ENCODE results near the gene KRTAP4-5. TPM values are rescaled to one million over a fixed set of nuclear protein-coding genes. Genes with fewer than 3 reads are reported as not detected.

The KRTAP4-5 gene
- total and polyA plus RNA-seq, 2 experiments from 2014 or later = not detected

- Histone ChIP-seq H3K27me3 (ENCODE audit: insufficient read depth) (no peaks in the 10 kb centered on the region), H2AFZ (no peak overlapping the region), H3K79me2 (replicated peaks; ENCODE audit: insufficient read depth) (no peaks in the 10 kb centered on the region), H4K20me1 (replicated peaks; ENCODE audit: insufficient read depth) (no peaks in the 10 kb centered on the region), H3K27ac (ENCODE audit: low read depth) (no peak overlapping the region), H3K4me1 (ENCODE audit: insufficient read depth) (0 out of 2 replicates have a peak, but pooled peaks cover 3% of the 10 kb centered on the region), H3K36me3 (ENCODE audit: insufficient read depth) (no peaks in the 10 kb centered on the region; the same call in 1 of the 2 replicates), H3F3A (replicated peaks; ENCODE audit: low read depth) (no peaks in the 10 kb centered on the region), H3K4me2 (no peak overlapping the region), H3K4me3 (no peak overlapping the region), H3K9me2 (ENCODE audit: insufficient read depth) (no peaks in the 10 kb centered on the region)
- no peak for TF ChIP-seq REST (IDR thresholded peaks at IDR 0.05; ENCODE audit: unreplicated experiment)
- TF ChIP-seq ZNF462 (CRISPR knock-in tag; IDR thresholded peaks at IDR 0.05) = no peak
- no peak for TF ChIP-seq EZH2 (IDR thresholded peaks at IDR 0.05; ENCODE audit: low read depth, unreplicated experiment)
- no peak for TF ChIP-seq ZNF114 (CRISPR knock-in tag; IDR thresholded peaks at IDR 0.05)
- TF ChIP-seq CREB1 (CRISPR knock-in tag; IDR thresholded peaks at IDR 0.05; ENCODE audit: low read depth) = no peak
- no peak for TF ChIP-seq EZH2phosphoT487 (IDR thresholded peaks at IDR 0.05; ENCODE audit: unreplicated experiment)
- no peak for TF ChIP-seq STAT1 (IDR thresholded peaks at IDR 0.05; ENCODE audit: unreplicated experiment)
- TF ChIP-seq, protein P1, sequence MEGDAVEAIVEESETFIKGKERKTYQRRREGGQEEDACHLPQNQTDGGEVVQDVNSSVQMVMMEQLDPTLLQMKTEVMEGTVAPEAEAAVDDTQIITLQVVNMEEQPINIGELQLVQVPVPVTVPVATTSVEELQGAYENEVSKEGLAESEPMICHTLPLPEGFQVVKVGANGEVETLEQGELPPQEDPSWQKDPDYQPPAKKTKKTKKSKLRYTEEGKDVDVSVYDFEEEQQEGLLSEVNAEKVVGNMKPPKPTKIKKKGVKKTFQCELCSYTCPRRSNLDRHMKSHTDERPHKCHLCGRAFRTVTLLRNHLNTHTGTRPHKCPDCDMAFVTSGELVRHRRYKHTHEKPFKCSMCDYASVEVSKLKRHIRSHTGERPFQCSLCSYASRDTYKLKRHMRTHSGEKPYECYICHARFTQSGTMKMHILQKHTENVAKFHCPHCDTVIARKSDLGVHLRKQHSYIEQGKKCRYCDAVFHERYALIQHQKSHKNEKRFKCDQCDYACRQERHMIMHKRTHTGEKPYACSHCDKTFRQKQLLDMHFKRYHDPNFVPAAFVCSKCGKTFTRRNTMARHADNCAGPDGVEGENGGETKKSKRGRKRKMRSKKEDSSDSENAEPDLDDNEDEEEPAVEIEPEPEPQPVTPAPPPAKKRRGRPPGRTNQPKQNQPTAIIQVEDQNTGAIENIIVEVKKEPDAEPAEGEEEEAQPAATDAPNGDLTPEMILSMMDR (conservative IDR thresholded peaks at IDR 0.05; ENCODE audit: low read depth in 2 of 2) = no peak
- TF ChIP-seq, protein P2, sequence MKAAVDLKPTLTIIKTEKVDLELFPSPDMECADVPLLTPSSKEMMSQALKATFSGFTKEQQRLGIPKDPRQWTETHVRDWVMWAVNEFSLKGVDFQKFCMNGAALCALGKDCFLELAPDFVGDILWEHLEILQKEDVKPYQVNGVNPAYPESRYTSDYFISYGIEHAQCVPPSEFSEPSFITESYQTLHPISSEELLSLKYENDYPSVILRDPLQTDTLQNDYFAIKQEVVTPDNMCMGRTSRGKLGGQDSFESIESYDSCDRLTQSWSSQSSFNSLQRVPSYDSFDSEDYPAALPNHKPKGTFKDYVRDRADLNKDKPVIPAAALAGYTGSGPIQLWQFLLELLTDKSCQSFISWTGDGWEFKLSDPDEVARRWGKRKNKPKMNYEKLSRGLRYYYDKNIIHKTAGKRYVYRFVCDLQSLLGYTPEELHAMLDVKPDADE (IDR thresholded peaks at IDR 0.05) = no peak
- no peak overlapping the region for H3K4me3 Mint-ChIP-seq
- H3K9me3 Mint-ChIP-seq = peaks cover 17% of the 10 kb centered on the region
- DNase-seq (ENCODE audit: low spot score) = no peak
- peaks cover 5% of the 10 kb centered on the region for H3K27me3 Mint-ChIP-seq (ENCODE audit: insufficient read depth, low read depth, poor library complexity)
- H3K4me1 Mint-ChIP-seq = peaks cover 3% of the 10 kb centered on the region; the same call in 2 of the 3 replicates
- no peak overlapping the region for H3K27ac Mint-ChIP-seq
- H3K36me3 Mint-ChIP-seq (ENCODE audit: low read depth) = peaks cover 13% of the 10 kb centered on the region
- no peak for ATAC-seq
Observed at GRCh38 chr17:41147531-41148204, 2.0 kb downstream of the KRTAP4-5 start.
